GM20431 (cell line): ENCODE measurements around the gene IL1RAPL1.

Experiments used
- in situ Hi-C: fragments of 300-500 bp; cut with MseI, MboI; formaldehyde crosslinking; loops from one replicate; pipeline ENCODE4 v1.15.0; 2020; ENCODE audit warnings: low sequenced_read_pairs; ENCODE audit not compliant: unreplicated experiment

Gene IL1RAPL1

DNA sequence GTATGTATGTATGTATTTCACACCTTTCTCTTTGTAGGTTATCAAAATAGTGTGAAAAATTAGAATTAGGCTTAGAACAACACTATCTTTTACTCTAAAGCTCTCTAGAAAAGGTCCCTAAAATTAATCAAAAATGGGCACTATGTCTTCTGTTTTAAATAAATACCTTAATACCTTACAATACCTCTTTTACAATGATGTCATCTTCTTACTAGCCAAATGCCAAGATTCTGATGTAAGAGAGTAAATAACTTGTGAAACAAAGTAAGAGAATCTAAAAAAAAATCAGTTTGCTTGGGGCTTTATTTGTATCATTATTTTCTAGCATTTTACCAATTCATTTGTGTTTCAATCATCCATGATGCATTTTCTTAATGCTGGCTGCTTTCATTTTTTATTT is 1225.9 kb downstream of the IL1RAPL1 start:
- in situ Hi-C loops: no loop called here

DNA sequence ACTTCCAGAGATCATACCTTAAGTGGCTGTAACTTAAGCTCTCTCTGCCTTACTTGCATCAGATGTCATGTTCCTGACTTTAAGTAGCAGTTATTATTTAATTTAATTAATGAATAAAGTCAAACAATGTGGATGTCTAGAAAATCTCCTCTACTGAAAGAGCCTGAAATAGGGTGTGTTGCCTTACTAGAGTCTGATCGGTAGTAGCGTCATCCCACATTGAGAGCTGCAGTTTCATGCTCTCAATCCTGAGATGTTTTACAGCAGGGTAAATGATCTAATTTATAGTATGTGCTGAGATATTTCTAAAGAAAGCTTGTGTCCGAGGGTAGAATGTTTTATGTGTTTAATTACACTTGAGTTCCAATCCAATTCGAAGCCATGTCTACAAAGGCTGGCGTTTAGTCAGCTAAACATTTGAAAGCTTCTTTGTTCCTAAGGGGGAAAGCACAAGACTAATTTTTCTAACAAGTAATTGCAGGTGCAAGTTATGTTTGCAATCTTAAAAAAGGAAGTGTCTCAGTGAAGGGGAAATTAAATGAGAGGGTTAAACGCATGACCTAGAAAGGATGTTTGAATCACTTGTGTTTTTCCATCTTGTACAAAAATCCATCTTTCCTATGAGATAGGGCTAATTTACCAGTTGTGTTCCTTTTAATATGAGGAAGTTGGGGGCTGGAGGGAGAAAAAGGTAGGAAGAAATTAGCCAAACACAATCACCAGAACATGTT is 1237.1 kb downstream of the IL1RAPL1 start:
- in situ Hi-C loops: no loop called here

DNA sequence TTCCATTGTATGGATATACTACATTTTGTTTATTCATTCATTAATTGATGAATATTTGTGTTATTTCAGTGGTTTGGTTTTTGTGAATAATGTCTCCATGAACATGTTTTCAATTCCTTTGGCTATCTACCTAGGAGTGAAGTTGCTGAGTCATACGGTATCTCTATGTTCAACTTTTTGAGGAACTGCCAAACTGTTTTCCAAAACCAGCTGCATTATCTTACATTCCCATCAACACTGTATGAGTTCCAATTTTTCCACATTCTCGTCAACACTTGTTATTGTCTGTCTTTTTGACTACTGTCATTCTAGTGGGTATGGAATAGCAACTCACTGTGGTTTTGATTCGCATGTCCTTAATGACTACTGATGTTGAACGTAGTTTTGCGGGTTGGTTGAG is 1239.5 kb downstream of the IL1RAPL1 start:
- in situ Hi-C loops: no loop called here

DNA sequence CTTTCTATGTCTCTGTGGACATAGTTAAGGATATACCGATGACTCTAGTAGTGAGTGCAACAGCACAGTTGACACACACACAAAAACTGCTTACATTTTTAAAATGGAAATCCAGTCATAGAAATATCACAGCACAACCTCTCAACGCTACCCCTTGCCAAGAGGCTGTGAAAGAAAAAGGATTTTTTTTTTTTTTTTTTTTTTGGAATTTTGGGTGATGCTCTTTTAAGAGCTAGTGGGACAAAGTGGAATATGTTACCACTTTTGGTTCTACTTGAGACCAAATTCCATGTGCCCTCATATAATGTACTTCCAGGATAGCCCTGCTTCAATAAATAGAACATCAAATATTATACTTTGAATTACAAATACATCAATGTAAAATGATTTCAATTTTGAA is 1247.1 kb downstream of the IL1RAPL1 start:
- in situ Hi-C loops: no loop called here

DNA sequence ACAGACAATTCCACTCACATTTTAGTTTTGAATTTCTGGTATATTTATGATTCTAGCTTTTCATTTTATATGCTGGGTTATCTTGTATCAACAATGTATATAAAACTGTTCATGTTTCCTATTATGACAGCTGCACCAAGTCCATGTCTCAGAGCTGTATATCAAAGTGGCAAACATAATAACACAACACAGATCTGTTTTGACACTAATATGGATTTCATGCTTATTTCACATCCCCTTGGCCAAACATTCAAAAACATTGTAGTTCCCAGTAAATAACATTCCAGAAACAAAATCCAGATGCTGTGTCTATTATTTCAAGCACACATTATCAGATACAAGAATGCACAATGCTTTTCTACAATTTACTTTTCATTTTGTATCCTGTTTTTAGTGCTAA is 1247.5 kb downstream of the IL1RAPL1 start:
- in situ Hi-C loops: no loop called here

DNA sequence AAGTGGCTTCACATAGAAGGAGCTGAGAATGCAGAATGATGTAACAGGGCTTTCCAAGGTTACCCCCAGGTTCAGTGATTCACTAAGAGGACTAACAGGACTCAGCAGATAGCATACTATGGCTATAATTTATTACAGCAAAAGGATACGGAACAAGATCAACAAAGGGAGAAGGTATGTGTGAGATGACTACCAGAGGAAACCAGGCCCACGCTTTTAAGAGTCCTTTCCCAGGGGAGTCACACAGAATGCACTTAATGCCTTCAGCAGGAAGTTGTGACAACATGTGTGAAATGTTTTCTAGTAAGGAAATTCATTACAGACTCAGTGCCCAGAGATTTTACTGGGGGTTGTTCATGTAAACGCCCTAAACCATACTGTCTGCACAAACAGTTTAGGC is 1254.5 kb downstream of the IL1RAPL1 start:
- in situ Hi-C loops: no loop called here

DNA sequence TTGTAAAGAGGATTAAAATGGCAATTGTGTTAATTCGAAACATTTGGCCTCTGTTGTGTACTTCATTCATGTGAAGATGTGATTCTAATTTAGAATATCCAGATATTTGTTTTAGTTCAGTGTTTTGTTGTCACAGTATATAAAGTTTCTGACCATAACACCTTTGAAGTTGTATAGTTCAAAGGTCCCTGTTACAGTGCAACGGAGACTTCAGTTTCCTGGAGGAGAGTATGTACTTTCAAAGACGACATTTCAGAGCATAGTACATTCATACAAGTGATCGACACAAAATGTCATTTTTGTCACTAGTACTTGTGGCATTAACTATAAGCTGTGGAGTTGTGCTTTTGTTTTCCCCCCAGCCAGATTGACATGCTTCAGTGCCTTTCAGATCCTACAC is 1255.3 kb downstream of the IL1RAPL1 start:
- in situ Hi-C loops: no loop called here

DNA sequence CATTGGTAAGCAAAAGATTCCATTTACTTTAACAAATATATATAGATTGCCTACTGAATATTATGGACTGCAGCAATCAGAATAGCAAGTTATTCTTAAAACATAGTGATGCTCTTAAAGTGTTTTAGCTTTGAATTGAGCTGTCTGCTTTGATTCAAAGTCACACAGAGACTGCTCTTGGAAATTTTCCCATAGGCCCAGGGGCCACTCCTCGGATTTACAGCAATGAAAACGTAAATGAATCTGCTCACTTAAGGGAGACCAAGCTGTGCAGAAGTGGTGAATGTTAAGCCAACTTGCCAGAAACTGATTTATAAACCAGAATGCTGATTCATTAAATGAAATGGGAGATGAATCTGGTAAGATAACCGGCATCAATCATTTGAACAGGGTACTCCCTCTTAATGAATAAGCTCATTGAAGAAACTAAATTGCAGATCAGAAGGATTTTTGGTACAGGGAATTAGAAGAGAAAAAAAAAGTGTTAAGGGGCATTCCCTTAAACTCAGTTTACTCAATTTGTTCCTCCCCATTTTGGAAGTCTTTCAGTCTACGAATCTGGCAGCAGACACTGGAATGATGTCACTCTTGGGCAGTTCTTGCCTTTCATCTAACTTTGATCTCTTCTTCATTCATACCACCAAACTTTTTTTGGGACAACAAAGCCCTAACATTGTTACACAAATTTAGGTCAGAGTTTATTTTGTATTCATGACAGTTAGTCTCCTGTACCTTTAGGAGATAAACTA is 1264.8 kb downstream of the IL1RAPL1 start:
- in situ Hi-C loops: no loop called here

DNA sequence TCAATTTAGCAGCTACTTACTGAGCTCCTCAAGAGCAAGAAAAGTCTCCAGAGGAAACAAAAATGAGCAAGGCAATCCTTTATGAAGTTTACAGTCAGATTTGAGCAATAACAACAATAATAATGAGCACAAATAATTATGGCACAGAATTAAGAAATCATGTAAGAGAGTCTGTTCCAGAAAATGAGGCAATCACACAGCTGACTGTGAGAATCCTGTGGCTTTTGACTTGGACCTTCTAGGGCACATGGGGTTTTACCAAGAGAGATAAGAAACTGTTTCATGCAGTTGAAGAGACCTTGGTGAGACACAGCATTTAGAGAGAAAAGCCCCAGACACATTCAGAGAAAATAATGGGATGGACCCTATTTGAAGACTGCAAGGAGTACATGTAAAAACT is 1265.5 kb downstream of the IL1RAPL1 start:
- in situ Hi-C loops: no loop called here

DNA sequence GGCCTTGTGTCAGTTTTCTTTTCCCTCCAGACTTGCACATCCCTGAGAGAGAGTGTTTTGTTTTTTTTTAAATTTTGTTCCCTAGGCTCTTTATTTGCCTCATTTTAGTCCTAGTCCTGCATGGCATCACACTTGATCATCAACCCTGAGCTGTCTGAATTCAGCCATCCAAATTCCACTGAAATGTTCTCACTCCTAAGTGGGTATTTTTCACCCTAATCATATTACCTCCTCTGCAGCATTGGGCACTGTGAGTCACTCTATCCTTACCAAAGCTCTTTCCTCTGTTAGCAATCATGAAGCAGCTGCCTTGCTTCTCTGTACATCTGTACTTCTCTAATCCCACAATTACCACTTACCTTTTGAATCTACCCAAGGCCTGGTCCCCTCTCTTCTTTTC is 1271.5 kb downstream of the IL1RAPL1 start:
- in situ Hi-C loops: no loop called here

DNA sequence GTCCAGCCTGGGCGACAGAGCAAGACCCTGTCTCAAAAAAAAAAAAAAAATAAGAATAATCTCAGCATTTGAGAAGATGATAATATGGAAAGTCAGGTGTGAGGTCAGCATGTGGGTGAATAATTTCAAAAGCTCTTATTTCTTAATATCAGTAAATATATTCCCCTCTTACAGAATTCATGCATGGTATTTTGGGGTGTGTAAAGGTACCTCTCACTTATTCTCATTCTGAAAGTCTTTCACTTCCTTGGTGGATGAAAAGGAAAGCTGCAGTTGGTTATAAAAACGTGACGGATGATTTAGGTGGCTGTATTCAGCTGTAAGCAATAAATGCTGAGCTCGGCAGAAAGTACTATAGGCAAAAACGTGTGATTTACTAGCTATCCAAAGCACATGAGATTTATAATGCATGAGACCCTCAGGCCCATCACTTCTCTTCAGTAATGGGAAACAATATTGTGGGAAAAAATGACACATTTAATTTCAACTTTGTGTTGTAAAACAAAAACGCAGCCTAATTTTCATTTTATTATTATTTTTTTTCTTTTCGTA is 1275.0 kb downstream of the IL1RAPL1 start:
- in situ Hi-C loops: no loop called here

DNA sequence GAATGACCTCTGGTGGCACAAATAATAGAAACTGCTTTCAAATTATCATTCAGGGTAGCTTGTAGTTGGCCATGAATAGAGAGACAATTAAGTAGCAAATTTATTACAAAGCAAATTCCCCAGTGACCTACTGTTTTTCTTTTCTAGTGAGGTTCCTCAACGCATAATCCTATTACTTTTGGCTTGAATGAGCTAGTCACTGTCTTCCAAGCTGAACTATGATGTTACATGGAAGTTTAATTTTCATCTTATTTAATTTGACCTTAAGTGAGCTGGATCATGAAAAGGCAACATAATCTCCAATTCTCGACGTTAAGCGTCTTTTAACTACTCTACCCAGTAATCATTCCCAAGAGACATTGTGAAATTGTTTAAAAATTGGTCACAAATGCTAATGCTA is 1280.7 kb downstream of the IL1RAPL1 start:
- in situ Hi-C loops: no loop called here

DNA sequence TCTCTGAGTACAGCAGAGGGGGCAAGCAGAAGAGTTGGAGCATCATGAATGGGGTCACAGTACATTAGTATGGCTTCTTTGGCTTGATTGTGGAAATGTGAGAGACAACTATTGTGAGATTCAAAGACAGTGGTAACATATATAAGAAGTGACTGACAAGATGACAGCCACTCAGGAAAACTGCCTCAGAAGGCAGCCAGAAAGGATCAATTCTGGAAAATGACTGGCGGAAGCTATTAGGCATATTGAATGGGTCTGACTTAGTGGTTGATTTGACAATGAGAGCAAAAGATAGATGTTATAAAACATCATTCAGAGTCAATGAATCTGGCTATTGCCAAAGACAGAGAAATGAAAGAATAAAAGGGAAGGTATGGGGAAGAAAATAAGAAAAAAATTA is 1282.6 kb downstream of the IL1RAPL1 start:
- in situ Hi-C loops: no loop called here

DNA sequence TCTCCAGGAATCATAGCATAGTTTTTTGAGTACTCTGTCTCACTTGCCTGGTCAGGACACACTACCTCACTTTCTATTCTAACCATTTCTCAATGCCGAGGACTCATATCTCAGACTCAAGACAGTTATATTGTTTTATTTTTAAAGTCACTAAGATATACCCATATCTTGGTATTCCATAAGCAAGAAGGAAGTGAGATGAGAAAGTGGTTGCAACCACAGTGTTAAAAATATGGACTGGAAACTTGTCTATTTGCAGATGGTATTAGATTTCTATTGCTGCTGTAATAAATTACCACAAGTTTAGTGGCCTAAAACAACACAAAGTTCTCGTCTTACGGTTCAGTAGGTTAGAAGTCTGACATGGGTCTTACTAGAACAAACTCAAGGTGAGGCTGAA is 1283.4 kb downstream of the IL1RAPL1 start:
- in situ Hi-C loops: no loop called here

DNA sequence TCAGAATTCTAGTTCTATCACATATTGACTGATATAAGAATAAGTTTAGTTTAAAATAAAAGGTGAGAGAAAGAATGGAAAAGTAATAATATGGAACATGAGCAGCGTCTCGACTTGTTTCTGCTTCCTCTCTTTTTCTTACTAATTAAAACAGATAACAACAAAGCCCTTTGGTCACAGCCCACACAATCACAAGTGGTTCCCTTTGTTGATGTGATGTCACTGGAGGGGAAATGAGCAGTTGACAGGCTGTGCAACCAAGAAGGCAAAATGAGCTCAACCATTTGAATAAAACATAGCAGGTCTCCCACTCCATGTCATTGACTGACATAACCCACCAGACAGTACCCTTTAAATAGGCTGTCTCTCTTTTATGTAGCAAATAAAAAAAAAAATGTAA is 1285.6 kb downstream of the IL1RAPL1 start:
- in situ Hi-C loops: no loop called here

DNA sequence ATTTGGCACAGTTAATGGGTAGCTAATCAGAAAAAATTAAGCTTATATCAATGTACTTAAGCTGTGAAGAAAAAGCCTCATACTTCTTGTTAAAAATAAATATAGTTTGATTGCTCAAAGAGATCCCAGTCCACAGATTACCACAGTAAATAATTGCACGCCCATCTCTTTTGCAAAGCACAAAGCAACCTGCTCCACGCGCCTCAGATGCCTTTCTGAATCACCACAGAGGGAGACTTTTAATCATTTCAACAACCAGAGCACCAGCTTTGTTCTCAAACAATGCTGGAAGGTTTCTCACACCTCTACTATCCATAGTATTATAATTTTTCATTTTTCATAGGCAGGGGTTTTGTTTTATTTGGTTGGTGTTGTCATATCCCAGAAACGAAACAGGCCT is 1289.5 kb downstream of the IL1RAPL1 start:
- in situ Hi-C loops: no loop called here

DNA sequence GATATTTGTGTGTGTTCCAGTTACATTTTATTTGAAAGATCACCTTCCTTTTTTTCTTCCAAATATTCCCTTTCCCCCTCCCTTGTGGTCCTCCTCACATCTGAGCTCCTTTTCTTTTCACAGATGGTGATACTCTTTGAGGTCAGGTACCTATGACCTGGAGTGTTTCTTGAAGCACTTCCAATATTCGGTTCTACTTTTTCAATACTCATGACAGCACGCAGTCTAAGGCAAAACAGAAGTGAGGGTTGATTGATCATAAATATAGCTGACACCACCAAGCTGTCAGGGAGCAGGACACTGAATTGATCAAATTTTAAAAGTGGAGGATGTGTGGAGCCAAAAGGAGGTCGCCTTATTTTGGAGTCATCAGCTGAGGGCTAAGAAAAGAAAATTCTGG is 1293.7 kb downstream of the IL1RAPL1 start:
- in situ Hi-C loops: no loop called here

DNA sequence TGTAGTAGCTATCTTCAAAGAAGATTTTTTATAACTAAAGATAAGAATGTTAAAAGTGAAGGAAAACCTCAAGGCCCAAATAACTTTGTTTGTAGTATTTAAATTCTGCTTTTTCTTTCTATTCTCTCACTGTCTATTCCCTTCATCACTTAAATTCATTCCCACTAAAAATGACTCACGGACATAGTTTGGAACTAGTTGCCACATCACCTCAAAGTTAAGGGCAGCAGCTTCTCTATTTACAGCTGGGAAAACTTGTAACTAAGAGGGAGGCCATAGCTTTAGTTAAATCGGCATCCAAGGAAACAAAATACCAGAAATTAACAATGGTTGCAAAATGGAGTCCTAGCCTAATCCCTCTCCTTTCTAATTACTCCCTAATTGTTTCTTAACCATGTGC is 1302.8 kb downstream of the IL1RAPL1 start:
- in situ Hi-C loops: no loop called here

DNA sequence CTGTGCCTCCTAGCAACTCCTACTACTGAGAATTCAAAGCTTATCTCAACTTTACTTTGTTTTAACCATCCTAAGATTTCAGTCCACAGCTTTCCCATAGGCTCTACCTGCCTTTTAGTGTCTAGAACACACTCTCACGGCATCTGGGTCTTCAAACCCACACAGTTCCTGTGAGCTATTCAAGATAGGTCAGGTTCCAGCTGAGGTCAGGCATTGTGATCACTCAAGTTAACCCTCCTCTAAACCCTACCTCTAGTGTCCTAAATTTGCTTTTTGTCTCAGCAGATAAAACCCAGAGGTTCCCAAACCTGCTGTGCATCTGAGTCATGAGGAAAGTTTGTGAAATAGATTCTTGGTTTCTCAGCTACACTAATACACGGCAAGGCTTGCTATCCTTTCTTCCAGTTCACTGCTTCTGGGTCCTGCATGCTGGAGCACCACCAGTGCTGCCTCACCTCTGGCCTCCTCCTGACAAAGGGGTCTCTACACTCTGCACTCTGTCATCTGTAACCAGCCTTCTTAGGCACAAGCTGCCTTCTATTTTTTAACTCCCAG is 1303.5 kb downstream of the IL1RAPL1 start:
- in situ Hi-C loops: no loop called here

DNA sequence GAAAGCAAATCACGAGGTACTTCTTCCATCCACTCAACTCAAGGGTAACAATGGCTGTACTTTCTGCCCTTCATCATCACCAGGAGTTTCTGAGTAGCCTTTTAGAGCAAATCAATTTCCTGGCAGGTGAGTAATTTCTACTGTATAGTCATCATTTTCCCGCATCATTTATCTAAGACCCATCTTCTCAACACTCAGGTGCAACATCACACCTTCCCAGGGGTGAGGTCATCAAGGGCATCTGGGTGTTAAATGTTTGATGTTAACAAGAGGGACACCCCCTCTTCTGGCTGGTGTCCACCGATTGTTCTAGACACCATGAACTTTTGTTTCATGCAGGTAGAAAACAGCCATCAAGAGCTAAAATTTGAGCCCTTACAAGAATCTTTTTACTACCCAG is 1314.8 kb downstream of the IL1RAPL1 start:
- in situ Hi-C loops: no loop called here

DNA sequence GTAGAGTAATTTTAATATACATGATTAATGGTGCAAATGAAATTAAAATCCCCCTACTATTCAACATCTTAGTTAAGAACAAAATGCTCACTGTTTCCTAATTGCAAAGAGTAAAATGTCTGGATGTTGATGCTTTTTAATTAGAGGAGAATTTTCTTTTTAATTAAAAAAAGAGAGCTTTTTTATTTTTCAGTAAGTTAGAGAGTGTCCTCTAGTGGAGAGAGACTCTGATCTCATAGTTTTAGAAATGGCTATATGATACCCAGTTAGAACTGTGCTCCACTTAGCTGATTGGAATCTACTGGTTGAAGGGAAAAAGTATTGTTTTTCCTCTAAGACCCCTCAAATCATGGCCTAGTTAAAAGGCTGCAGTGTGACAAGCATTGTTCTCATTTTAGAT is 1316.1 kb downstream of the IL1RAPL1 start:
- in situ Hi-C loops: no loop called here
